ENCODE measurements around the gene KLHDC8B. TPM values are rescaled to one million over a fixed set of nuclear protein-coding genes. Genes with fewer than 3 reads are reported as not detected.
"Not testable (repeated sequence)": the region's sequence is repeated elsewhere in the genome, so short reads cannot be mapped to it uniquely, and the experiment has no call there.

KLHDC8B gene
- polyA plus RNA-seq, 1 experiment: 21.2 TPM

GRCh38 chr3:49213541-49213943 is 42.1 kb downstream of the KLHDC8B start:
- DNase-seq (ENCODE audit: low read depth, low spot score): no peak
- CTCF ChIA-PET: no interaction called here

GRCh38 chr3:49213998-49214397 is 42.6 kb downstream of the KLHDC8B start:
- ChIA-PET POLR2A (no interaction called here), CTCF (interaction anchor here (1.4 kb wide), 1 partner anchor 43 kb away, joined by 5 read pairs; the partner anchor contains the start of gene KLHDC8B)
- Histone ChIP-seq H3K27me3 (ENCODE audit: control insufficient read depth, insufficient read depth, low read length) (no peaks in the 10 kb centered on the region), H3K27ac (ENCODE audit: low read depth, low read length) (no peak overlapping the region), H3K9me3 (ENCODE audit: control insufficient read depth, insufficient read depth, low read length) (peaks cover 13% of the 10 kb centered on the region), H3K4me3 (ENCODE audit: low read depth, low read length) (no peak overlapping the region)
- DNase-seq (ENCODE audit: low read depth, low spot score): no peak
- TF ChIP-seq CTCF (IDR thresholded peaks at IDR 0.05; ENCODE audit: low read depth, low read length): no peak

More at GRCh38 chr3:49213541-49213943, 42.1 kb downstream of the KLHDC8B start:
- peaks cover 13% of the 10 kb centered on the region for H3K9me3 ChIP-seq (ENCODE audit: control insufficient read depth, insufficient read depth, low read length)
- TF ChIP-seq CTCF (IDR thresholded peaks at IDR 0.05; ENCODE audit: low read depth, low read length): no peak
- H3K27me3 ChIP-seq (ENCODE audit: control insufficient read depth, insufficient read depth, low read length): no peaks in the 10 kb centered on the region
- no peak overlapping the region for H3K4me3 ChIP-seq (ENCODE audit: low read depth, low read length)
- POLR2A ChIA-PET: no interaction called here
- H3K27ac ChIP-seq (ENCODE audit: low read depth, low read length): no peak overlapping the region

DNA sequence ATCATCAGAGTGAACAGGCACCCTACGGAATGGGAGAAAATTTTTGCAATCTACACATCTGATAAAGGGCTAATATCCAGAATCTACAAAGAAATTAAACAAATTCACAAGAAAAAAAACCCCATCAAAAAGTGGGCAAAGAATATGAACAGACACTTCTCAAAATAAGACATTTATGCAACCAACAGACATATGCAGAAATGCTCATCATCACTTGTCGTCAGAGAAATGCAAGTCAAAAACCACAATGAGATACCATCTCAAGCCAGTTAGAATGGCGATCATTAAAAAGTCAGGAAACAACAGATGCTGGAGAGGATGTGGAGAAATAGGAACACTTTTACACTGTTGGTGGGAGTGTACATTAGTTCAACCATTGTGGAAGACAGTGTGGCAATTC is 45.3 kb downstream of the KLHDC8B start:
- DNase-seq (ENCODE audit: low read depth, low spot score); POLR2A ChIA-PET; H3K27me3 ChIP-seq (ENCODE audit: control insufficient read depth, insufficient read depth, low read length); H3K4me3 ChIP-seq (ENCODE audit: low read depth, low read length); H3K27ac ChIP-seq (ENCODE audit: low read depth, low read length); CTCF ChIA-PET: not testable (repeated sequence)
- H3K9me3 ChIP-seq (ENCODE audit: control insufficient read depth, insufficient read depth, low read length): peaks cover 22% of the 10 kb centered on the region

GRCh38 chr3:49217108-49217507 is 45.7 kb downstream of the KLHDC8B start:
- H3K9me3 ChIP-seq (ENCODE audit: control insufficient read depth, insufficient read depth, low read length): peaks cover 23% of the 10 kb centered on the region
- POLR2A ChIA-PET; H3K27me3 ChIP-seq (ENCODE audit: control insufficient read depth, insufficient read depth, low read length); DNase-seq (ENCODE audit: low read depth, low spot score); H3K27ac ChIP-seq (ENCODE audit: low read depth, low read length); H3K4me3 ChIP-seq (ENCODE audit: low read depth, low read length); CTCF ChIA-PET: not testable (repeated sequence)

GRCh38 chr3:49217688-49218470 is 46.5 kb downstream of the KLHDC8B start:
- no peak for TF ChIP-seq CTCF (IDR thresholded peaks at IDR 0.05; ENCODE audit: low read depth, low read length)
- ChIA-PET CTCF (no interaction called here), POLR2A (interaction anchor here (0.5 kb wide), 2 partner anchors 47 to 126 kb away, joined by 3 to 5 read pairs; no protein-coding TSS in a partner anchor)
- no peak for DNase-seq (ENCODE audit: low read depth, low spot score)
- Histone ChIP-seq H3K4me3 (ENCODE audit: low read depth, low read length) (no peak overlapping the region), H3K27ac (ENCODE audit: low read depth, low read length) (peak overlapping the region; percentile 70), H3K9me3 (ENCODE audit: control insufficient read depth, insufficient read depth, low read length) (peaks cover 23% of the 10 kb centered on the region), H3K27me3 (ENCODE audit: control insufficient read depth, insufficient read depth, low read length) (no peaks in the 10 kb centered on the region)

DNA sequence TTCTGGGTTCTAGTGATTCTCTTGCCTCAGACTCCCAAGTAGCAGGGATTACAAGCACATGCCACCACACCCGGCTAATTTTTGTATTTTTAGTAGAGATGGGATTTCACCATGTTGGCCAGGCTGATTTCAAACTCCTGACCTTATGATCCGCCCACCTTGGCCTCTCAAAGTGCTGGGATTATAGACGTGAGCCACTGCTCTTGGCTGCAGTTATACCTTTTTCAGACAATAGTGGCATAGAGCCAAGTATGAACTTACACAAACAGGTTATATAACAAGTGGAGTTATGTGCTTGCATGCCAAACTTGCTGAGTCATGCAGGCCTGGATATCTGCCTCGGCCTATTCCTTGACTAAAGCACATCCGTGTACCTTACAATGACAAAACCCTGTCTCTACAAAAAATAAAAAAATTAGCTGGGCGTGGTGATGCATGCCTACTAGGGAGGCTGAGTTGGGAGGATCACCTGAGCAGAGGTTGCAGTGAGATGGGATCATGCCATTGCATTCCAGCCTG is 47.1 kb downstream of the KLHDC8B start:
- DNase-seq (ENCODE audit: low read depth, low spot score): peak; percentile 70
- CTCF ChIA-PET: interaction anchor here (0.6 kb wide), 1 partner anchor 48 kb away, joined by 3 read pairs; no protein-coding TSS in a partner anchor
- not testable (repeated sequence) for H3K4me3 ChIP-seq (ENCODE audit: low read depth, low read length); H3K27me3 ChIP-seq (ENCODE audit: control insufficient read depth, insufficient read depth, low read length)
- H3K9me3 ChIP-seq (ENCODE audit: control insufficient read depth, insufficient read depth, low read length): peaks cover 19% of the 10 kb centered on the region
- peak overlapping the region; percentile 70 for H3K27ac ChIP-seq (ENCODE audit: low read depth, low read length)
- POLR2A ChIA-PET: interaction anchor here (0.5 to 0.6 kb wide), 2 partner anchors 62 to 125 kb away, joined by 3 to 5 read pairs; no protein-coding TSS in a partner anchor

Data from AG04450 (cell line).